CD14-positive monocyte (primary cell): Measurements from ENCODE around the gene MAST4. TPM values are rescaled to one million over a fixed set of nuclear protein-coding genes. Genes with fewer than 3 reads are reported as not detected.

Source experiments
- DNase-seq, 3 donors: peaks; one replicate each; pipeline ENCODE4 v3.0.0-alpha.2; 2011 to 2022
- H2AFZ ChIP-seq: 2 replicates; pipeline ENCODE4 v1.6.0; 2012; ENCODE audit warnings: mild to moderate bottlenecking, low read depth, low read length, inconsistent platforms; ENCODE audit not compliant: insufficient read depth, poor library complexity, severe bottlenecking
- H3K27ac ChIP-seq, 2 donors: 1 replicate in 1 of 2; 2 replicates in 1 of 2; pipeline ENCODE4 v1.5.1; 2012 to 2013; ENCODE audit warnings: low read length in 2 of 2, control low read depth in 1 of 2, inconsistent platforms in 1 of 2, low read depth in 1 of 2, mild to moderate bottlenecking in 1 of 2
- H3K27me3 ChIP-seq, 2 donors: one replicate each; pipeline versions ENCODE4 v1.6.0 to v1.6.1; 2011 to 2013; ENCODE audit warnings: low read length in 2 of 2; ENCODE audit not compliant: control insufficient read depth in 2 of 2, insufficient read depth in 2 of 2
- H3K36me3 ChIP-seq, 2 donors: replicated peaks in 1 of 2; 1 replicate in 1 of 2; 2 replicates in 1 of 2; pipeline versions ENCODE4 v1.5.1 to v1.6.1; 2012 to 2013; ENCODE audit warnings: low read length in 2 of 2, control low read depth in 1 of 2, inconsistent platforms in 1 of 2, mild to moderate bottlenecking in 1 of 2; ENCODE audit not compliant: insufficient read depth in 2 of 2, control insufficient read depth in 1 of 2
- H3K4me1 ChIP-seq, 2 donors: 1 replicate in 1 of 2; 2 replicates in 1 of 2; pipeline versions ENCODE4 v1.5.1 to v1.6.1; 2012 to 2013; ENCODE audit warnings: low read length in 2 of 2, control low read depth in 1 of 2, inconsistent platforms in 1 of 2, mild to moderate bottlenecking in 1 of 2, moderate library complexity in 1 of 2; ENCODE audit not compliant: insufficient read depth in 2 of 2, control insufficient read depth in 1 of 2
- H3K4me2 ChIP-seq: replicated peaks from 2 replicates; pipeline ENCODE3; 2012; ENCODE audit warnings: low read length, moderate library complexity, mild to moderate bottlenecking; ENCODE audit not compliant: poor library complexity, severe bottlenecking; ENCODE audit errors: extremely low read depth
- H3K4me3 ChIP-seq, 3 experiments: fragments of 200-600 bp in 1 of 3; sonication (generic) in 1 of 3; replicated peaks in 1 of 3; 1 replicate in 2 of 3; 2 replicates in 1 of 3; pipeline ENCODE4 v1.5.1; 2011 to 2013; ENCODE audit warnings: low read length in 3 of 3, mild to moderate bottlenecking in 3 of 3, control low read depth in 2 of 3, low read depth in 2 of 3, inconsistent platforms in 1 of 3, moderate library complexity in 1 of 3
- H3K79me2 ChIP-seq: 2 replicates; pipeline ENCODE4 v1.6.0; 2012; ENCODE audit warnings: mild to moderate bottlenecking, control low read depth, inconsistent platforms, low read length, moderate library complexity; ENCODE audit not compliant: insufficient read depth
- H3K9ac ChIP-seq: 2 replicates; pipeline ENCODE4 v1.6.0; 2017; ENCODE audit warnings: low read length, mild to moderate bottlenecking; ENCODE audit not compliant: insufficient read depth, poor library complexity, severe bottlenecking
- H3K9me3 ChIP-seq, 2 donors: replicated peaks in 1 of 2; 1 replicate in 1 of 2; 2 replicates in 1 of 2; pipeline versions ENCODE4 v1.5.1 to v1.6.1; 2012 to 2013; ENCODE audit warnings: low read length in 2 of 2, control low read depth in 1 of 2; ENCODE audit not compliant: control insufficient read depth in 1 of 2, insufficient read depth in 1 of 2
- H4K20me1 ChIP-seq: 2 replicates; pipeline ENCODE4 v1.6.0; 2012; ENCODE audit warnings: mild to moderate bottlenecking, low read length, control low read depth, moderate library complexity; ENCODE audit not compliant: insufficient read depth
- H3K27ac Mint-ChIP-seq, 7 donors: one replicate each; pipeline ENCODE4 v1.8.0; 2020; ENCODE audit warnings: mild to moderate bottlenecking in 7 of 7, mixed read lengths in 7 of 7, moderate library complexity in 6 of 7, inconsistent platforms in 2 of 7
- H3K27me3 Mint-ChIP-seq, 3 donors: one replicate each; pipeline ENCODE4 v1.8.0; 2021 to 2022; ENCODE audit warnings: low read depth in 3 of 3, mild to moderate bottlenecking in 3 of 3, mixed read lengths in 3 of 3, moderate library complexity in 3 of 3, inconsistent platforms in 1 of 3
- H3K36me3 Mint-ChIP-seq, 2 donors: one replicate each; pipeline ENCODE4 v1.8.0; 2020; ENCODE audit warnings: mixed read lengths in 2 of 2, inconsistent platforms in 1 of 2, mild to moderate bottlenecking in 1 of 2
- H3K4me1 Mint-ChIP-seq: one replicate; pipeline ENCODE4 v1.8.0; 2020; ENCODE audit warnings: mild to moderate bottlenecking, mixed read lengths
- H3K4me3 Mint-ChIP-seq, 2 donors: one replicate each; pipeline ENCODE4 v1.8.0; 2020; ENCODE audit warnings: mild to moderate bottlenecking in 2 of 2, mixed read lengths in 2 of 2, moderate library complexity in 1 of 2
- H3K9me3 Mint-ChIP-seq, 7 donors: one replicate each; pipeline ENCODE4 v1.8.0; 2020 to 2022; ENCODE audit warnings: mixed read lengths in 7 of 7, mild to moderate bottlenecking in 6 of 7, moderate library complexity in 6 of 7, inconsistent platforms in 2 of 7
- WGBS: methylation state at CpG from one replicate; pipeline ENCODE4 v1.1.5; 2013; ENCODE audit warnings: missing lambda C conversion rate; ENCODE audit not compliant: insufficient coverage; 5-methylcytosine and 5-hydroxymethylcytosine counted together
- intact Hi-C, 2 donors: fragments of 100-400 bp; cut with micrococcal nuclease; formaldehyde crosslinking; loops; one replicate each; pipeline versions ENCODE4 v1.15.0 to v1.15.1; 2023
- polyA plus RNA-seq, 3 donors: library from polyadenylated mRNA; depleted of rRNA in 1 of 3; unstranded in 2 of 3; stranded (reverse) in 1 of 3; fragments of 300-500 nt in 2 of 3; fragments of >200 nt in 1 of 3; fragmentation: Illumina TruSeq in 2 of 3; gene quantifications; 1 replicate in 2 of 3; 2 replicates in 1 of 3; pipeline ENCODE4 v1.2.3, GENCODE V29; 2012 to 2021
- TF ChIP-seq, protein P1 (sequence below): fragments of 200-600 bp; IDR thresholded peaks from one replicate; pipeline ENCODE4 v1.8.0; 2022; ENCODE audit warnings: antibody characterized with exemption, mild to moderate bottlenecking

Gene MAST4
- polyA plus RNA-seq, 3 donors, result 0.03 to 0.24 TPM; not detected in 1

DNA sequence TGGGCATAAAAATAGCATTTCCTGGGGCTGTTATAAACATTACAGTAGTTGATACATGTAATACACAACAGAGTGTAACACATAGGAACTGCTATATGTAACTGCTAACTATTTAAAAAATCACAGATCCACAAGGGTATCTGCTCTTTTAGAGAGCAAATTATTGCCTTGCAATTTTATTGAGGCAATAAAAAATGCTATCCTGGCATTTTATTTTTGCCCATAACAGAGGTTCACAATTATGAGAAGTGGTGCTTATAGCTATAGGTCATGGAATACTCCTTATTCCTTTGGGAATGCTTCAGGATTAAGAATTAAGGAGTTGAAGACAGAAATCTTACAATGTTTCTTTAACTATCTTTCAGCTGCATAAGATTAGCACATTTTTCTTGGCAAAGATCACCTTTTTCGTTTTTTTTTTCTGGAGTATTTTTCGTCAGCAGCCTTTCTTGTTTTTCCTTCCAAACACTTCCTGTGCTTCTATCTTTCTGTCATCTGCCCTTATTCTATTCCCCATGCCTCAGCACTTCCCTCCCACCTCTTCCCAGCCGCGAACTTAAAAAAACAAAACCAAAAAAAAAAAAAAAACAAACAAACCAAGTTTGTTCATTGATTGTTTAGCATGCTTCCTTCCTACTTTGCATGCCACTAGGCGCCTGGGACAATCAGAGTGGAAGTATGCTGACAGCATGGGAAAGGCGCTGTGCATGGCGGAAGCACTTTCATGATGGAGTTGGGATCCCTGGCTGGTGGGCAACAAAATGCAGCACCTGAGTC lies 264.2 kb downstream of the MAST4 start:
- intact Hi-C loops, result no loop called here
- Mint-ChIP-seq H3K36me3 (no peaks in the 10 kb centered on the region), H3K4me3 (no peak overlapping the region)

DNA sequence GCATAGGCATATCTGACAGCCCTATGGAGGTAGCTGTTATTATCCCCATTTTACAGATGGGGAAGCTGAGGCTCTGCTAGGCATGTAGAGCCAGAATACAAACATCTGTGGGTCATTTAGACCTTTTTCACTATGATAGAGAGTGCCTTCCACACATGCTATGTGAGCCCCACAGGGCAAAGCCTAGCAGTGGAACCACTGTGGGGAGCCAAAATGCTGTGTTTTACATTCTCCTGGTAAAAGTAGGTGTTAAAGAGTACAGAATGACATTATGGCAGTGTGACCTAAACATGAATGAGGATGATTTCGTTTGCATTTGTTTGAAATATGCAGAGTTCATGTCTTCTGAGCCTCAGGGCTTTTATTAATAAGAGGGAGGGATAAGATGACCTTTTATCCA lies 265.2 kb downstream of the MAST4 start:
- Histone ChIP-seq H3K27ac (no peak overlapping the region), H3K4me2 (no peak overlapping the region), H3K27me3 (no peaks in the 10 kb centered on the region), H3K9ac (no peak overlapping the region), H3K36me3 (no peaks in the 10 kb centered on the region), H4K20me1 (no peaks in the 10 kb centered on the region), H3K4me3 (no peak overlapping the region), H3K4me1 (no peaks in the 10 kb centered on the region), H3K9me3 (no peaks in the 10 kb centered on the region), H3K79me2 (no peaks in the 10 kb centered on the region), H2AFZ (no peak overlapping the region)
- Mint-ChIP-seq H3K36me3 (no peaks in the 10 kb centered on the region), H3K4me3 (no peak overlapping the region), H3K4me1 (peaks cover 9% of the 10 kb centered on the region), H3K9me3 (peaks cover 0 to 4% (median 0%) of the 10 kb centered on the region in 7 donors), H3K27me3 (peaks cover 4 to 10% (median 9%) of the 10 kb centered on the region in 3 donors), H3K27ac (no peak overlapping the region)
- DNase-seq, result no peak
- no CpG with 5 or more reads among the region's 1 CpG for WGBS
- TF ChIP-seq, protein P1, sequence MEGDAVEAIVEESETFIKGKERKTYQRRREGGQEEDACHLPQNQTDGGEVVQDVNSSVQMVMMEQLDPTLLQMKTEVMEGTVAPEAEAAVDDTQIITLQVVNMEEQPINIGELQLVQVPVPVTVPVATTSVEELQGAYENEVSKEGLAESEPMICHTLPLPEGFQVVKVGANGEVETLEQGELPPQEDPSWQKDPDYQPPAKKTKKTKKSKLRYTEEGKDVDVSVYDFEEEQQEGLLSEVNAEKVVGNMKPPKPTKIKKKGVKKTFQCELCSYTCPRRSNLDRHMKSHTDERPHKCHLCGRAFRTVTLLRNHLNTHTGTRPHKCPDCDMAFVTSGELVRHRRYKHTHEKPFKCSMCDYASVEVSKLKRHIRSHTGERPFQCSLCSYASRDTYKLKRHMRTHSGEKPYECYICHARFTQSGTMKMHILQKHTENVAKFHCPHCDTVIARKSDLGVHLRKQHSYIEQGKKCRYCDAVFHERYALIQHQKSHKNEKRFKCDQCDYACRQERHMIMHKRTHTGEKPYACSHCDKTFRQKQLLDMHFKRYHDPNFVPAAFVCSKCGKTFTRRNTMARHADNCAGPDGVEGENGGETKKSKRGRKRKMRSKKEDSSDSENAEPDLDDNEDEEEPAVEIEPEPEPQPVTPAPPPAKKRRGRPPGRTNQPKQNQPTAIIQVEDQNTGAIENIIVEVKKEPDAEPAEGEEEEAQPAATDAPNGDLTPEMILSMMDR, result no peak
- intact Hi-C loops, result no loop called here

More for the DNA sequence above, 264.2 kb downstream of the MAST4 start:
- Histone ChIP-seq H3K4me3 (no peak overlapping the region), H3K27ac (no peak overlapping the region), H3K4me2 (no peak overlapping the region), H3K9ac (no peak overlapping the region), H3K4me1 (no peaks in the 10 kb centered on the region), H2AFZ (no peak overlapping the region), H3K9me3 (no peaks in the 10 kb centered on the region), H4K20me1 (no peaks in the 10 kb centered on the region), H3K27me3 (no peaks in the 10 kb centered on the region), H3K79me2 (no peaks in the 10 kb centered on the region), H3K36me3 (no peaks in the 10 kb centered on the region)
- TF ChIP-seq, protein P1, result no peak
- DNase-seq, result no peak
- Mint-ChIP-seq H3K27ac (no peak overlapping the region), H3K27me3 (peaks cover 4 to 10% (median 9%) of the 10 kb centered on the region in 3 donors), H3K9me3 (peaks cover 0 to 4% (median 0%) of the 10 kb centered on the region in 7 donors), H3K4me1 (peaks cover 14% of the 10 kb centered on the region)
- WGBS, result 50% methylated on average over 4 of the region's 7 CpGs
